MCF 10A (cell line): ENCODE results near the gene SLC24A3. TPM values are rescaled to one million over a fixed set of nuclear protein-coding genes. Genes with fewer than 3 reads are reported as not detected.

ENCODE experiments used
- BruUV-seq: library from RNA; stranded (reverse); fragments of 400-500 nt; replicated peaks from 2 replicates; lab custom pipeline; 2021; lab: Mats Ljungman, UMichigan
- CTCF ChIA-PET: fragments of 300-600 bp; sonication (Branson Sonifier 250); formaldehyde crosslinking; extraction: SDS; loops from one replicate; lab custom pipeline; 2021; ENCODE audit warnings: antibody characterized with exemption, inconsistent platforms; lab: Yijun Ruan, JAX
- POLR2A ChIA-PET: fragments of 300-600, 350-650 bp; sonication (Branson Sonifier 250); formaldehyde crosslinking; extraction: SDS; loops from one replicate; lab custom pipeline; 2020; ENCODE audit warnings: antibody characterized with exemption, inconsistent platforms; lab: Yijun Ruan, JAX
- DNase-seq: peaks from one replicate; pipeline ENCODE4 v3.0.0-alpha.2; 2018; ENCODE audit not compliant: unreplicated experiment
- H3K27ac Mint-ChIP-seq: one replicate; pipeline ENCODE4 v1.8.0; 2022; ENCODE audit warnings: mild to moderate bottlenecking, low read depth, mixed read lengths; ENCODE audit not compliant: unreplicated experiment
- H3K27me3 Mint-ChIP-seq: one replicate; pipeline ENCODE4 v1.8.0; 2022; ENCODE audit warnings: mixed read lengths; ENCODE audit not compliant: insufficient read depth, unreplicated experiment
- H3K36me3 Mint-ChIP-seq: one replicate; pipeline ENCODE4 v1.8.0; 2022; ENCODE audit warnings: mild to moderate bottlenecking, moderate library complexity, mixed read lengths; ENCODE audit not compliant: insufficient read depth, unreplicated experiment
- H3K4me1 Mint-ChIP-seq: one replicate; pipeline ENCODE4 v1.8.0; 2022; ENCODE audit warnings: mixed read lengths; ENCODE audit not compliant: insufficient read depth, unreplicated experiment
- H3K4me3 Mint-ChIP-seq: one replicate; pipeline ENCODE4 v1.8.0; 2022; ENCODE audit warnings: mild to moderate bottlenecking, moderate library complexity, mixed read lengths; ENCODE audit not compliant: unreplicated experiment
- H3K9me3 Mint-ChIP-seq: one replicate; pipeline ENCODE4 v1.8.0; 2022; ENCODE audit warnings: mixed read lengths; ENCODE audit not compliant: unreplicated experiment
- intact Hi-C: fragments of 100-400 bp; cut with micrococcal nuclease; formaldehyde crosslinking; loops from 2 replicates; pipeline ENCODE4 v1.14.1; 2022
- total RNA-seq: library from RNA; stranded (reverse); gene quantifications from 2 replicates; pipeline ENCODE4 v1.2.3, GENCODE V29; 2022
- TF ChIP-seq, protein P1 (sequence below): fragments of 200-600 bp; IDR thresholded peaks from one replicate; pipeline ENCODE4 v1.8.0; 2022; ENCODE audit warnings: antibody characterized with exemption, mild to moderate bottlenecking; ENCODE audit not compliant: unreplicated experiment

The SLC24A3 gene
- total RNA-seq, 1 experiment from 2014 or later = not detected

- TF ChIP-seq, protein P1, sequence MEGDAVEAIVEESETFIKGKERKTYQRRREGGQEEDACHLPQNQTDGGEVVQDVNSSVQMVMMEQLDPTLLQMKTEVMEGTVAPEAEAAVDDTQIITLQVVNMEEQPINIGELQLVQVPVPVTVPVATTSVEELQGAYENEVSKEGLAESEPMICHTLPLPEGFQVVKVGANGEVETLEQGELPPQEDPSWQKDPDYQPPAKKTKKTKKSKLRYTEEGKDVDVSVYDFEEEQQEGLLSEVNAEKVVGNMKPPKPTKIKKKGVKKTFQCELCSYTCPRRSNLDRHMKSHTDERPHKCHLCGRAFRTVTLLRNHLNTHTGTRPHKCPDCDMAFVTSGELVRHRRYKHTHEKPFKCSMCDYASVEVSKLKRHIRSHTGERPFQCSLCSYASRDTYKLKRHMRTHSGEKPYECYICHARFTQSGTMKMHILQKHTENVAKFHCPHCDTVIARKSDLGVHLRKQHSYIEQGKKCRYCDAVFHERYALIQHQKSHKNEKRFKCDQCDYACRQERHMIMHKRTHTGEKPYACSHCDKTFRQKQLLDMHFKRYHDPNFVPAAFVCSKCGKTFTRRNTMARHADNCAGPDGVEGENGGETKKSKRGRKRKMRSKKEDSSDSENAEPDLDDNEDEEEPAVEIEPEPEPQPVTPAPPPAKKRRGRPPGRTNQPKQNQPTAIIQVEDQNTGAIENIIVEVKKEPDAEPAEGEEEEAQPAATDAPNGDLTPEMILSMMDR = no peak
- H3K27ac Mint-ChIP-seq = no peak overlapping the region
- ChIA-PET CTCF (no interaction called here), POLR2A (interaction anchor here (0.6 kb wide), 1 partner anchor 59 kb away, joined by 3 read pairs; no protein-coding TSS in a partner anchor)
- no peak for DNase-seq
- no peak overlapping the region for H3K4me3 Mint-ChIP-seq
- no peaks in the 10 kb centered on the region for H3K27me3 Mint-ChIP-seq
- intact Hi-C loops = no loop called here
- H3K9me3 Mint-ChIP-seq = no peaks in the 10 kb centered on the region
- H3K36me3 Mint-ChIP-seq = no peaks in the 10 kb centered on the region
- BruUV-seq = no TSS peak
- no peaks in the 10 kb centered on the region for H3K4me1 Mint-ChIP-seq
These were observed 388.8 kb downstream of the SLC24A3 start for GRCh38 chr20:19601126-19601810.

- Mint-ChIP-seq H3K9me3 (no peaks in the 10 kb centered on the region), H3K27ac (no peak overlapping the region), H3K27me3 (peaks cover 8% of the 10 kb centered on the region), H3K36me3 (no peaks in the 10 kb centered on the region), H3K4me1 (no peaks in the 10 kb centered on the region), H3K4me3 (no peak overlapping the region)
- TF ChIP-seq, protein P1 = no peak
- BruUV-seq = no TSS peak
- ChIA-PET CTCF (no interaction called here), POLR2A (no interaction called here)
- intact Hi-C loops = no loop called here
- no peak for DNase-seq
These were observed 390.4 kb downstream of the SLC24A3 start for GRCh38 chr20:19602675-19603375.

DNA sequence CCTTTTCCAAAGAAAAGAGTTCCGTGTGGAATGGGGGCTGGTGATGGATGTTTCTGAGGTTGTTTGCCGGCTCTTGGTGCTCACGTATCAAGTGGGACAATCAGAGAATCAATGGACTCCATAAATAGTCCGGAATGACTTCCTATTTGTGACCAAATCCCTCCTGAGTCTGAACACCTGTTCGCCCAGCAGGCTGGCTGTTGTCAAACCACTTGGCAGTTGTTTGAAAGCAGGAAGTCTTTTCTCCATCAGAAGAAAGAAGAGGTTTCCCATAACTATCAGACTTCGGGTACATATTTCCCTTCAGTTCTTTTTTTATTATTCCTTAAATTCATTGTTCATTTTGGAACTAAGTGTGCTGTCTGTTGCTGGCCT lies 390.9 kb downstream of the SLC24A3 start:
- no peak for DNase-seq
- no peak overlapping the region for H3K27ac Mint-ChIP-seq
- intact Hi-C loops = no loop called here
- no TSS peak for BruUV-seq
- CTCF ChIA-PET = no interaction called here
- POLR2A ChIA-PET = no interaction called here
- H3K4me3 Mint-ChIP-seq = no peak overlapping the region
- peaks cover 13% of the 10 kb centered on the region for H3K27me3 Mint-ChIP-seq
- no peaks in the 10 kb centered on the region for H3K9me3 Mint-ChIP-seq
- TF ChIP-seq, protein P1 = no peak
- H3K36me3 Mint-ChIP-seq = no peaks in the 10 kb centered on the region
- H3K4me1 Mint-ChIP-seq = no peaks in the 10 kb centered on the region

- TF ChIP-seq, protein P1 = no peak
- ChIA-PET CTCF (interaction anchor here (0.6 to 1.7 kb wide), 3 partner anchors 15 to 401 kb away, joined by 3 to 8 read pairs (median 5); no protein-coding TSS in a partner anchor), POLR2A (interaction anchor here (0.7 kb wide), 1 partner anchor 354 kb away, joined by 4 read pairs; no protein-coding TSS in a partner anchor)
- H3K36me3 Mint-ChIP-seq = no peaks in the 10 kb centered on the region
- H3K9me3 Mint-ChIP-seq = no peaks in the 10 kb centered on the region
- peaks cover 13% of the 10 kb centered on the region for H3K27me3 Mint-ChIP-seq
- intact Hi-C loops = no loop called here
- no peak overlapping the region for H3K4me3 Mint-ChIP-seq
- H3K4me1 Mint-ChIP-seq = no peaks in the 10 kb centered on the region
- H3K27ac Mint-ChIP-seq = no peak overlapping the region
- no peak for DNase-seq
- BruUV-seq = no TSS peak
These were observed 393.5 kb downstream of the SLC24A3 start for GRCh38 chr20:19605786-19606485.
